GM19372 (cell line): Measurements from ENCODE around the gene EEF1AKMT3.

Experiments used
- ATAC-seq: cut with Tn5 transposase; IDR thresholded peaks from one replicate; pipeline ENCODE4 v1.9.1; 2021; ENCODE audit warnings: mild to moderate bottlenecking, low read depth, moderate library complexity; ENCODE audit not compliant: unreplicated experiment

Gene EEF1AKMT3

GRCh38 chr12:57772429-57773322 lies at the start of gene EEF1AKMT3:
Gene EEF1AKMT3 (plus strand): TSS chr12:57772614. CDS start chr12:57772725, 111 bp downstream.
- ATAC-seq, result peak; percentile 31

GRCh38 chr12:57722716-57723629 lies 49.4 kb upstream of the EEF1AKMT3 start:
- no peak for ATAC-seq

- ATAC-seq, result no peak
Measured at GRCh38 chr12:57723630-57723962, 48.8 kb upstream of the EEF1AKMT3 start.

- ATAC-seq, result no peak
Measured at GRCh38 chr12:57724003-57724935, 48.1 kb upstream of the EEF1AKMT3 start.

- ATAC-seq, result no peak
Measured at GRCh38 chr12:57724936-57725740, 47.3 kb upstream of the EEF1AKMT3 start.

- ATAC-seq, result no peak
Measured at GRCh38 chr12:57725851-57726150, 46.6 kb upstream of the EEF1AKMT3 start.

GRCh38 chr12:57726151-57726883 lies 46.1 kb upstream of the EEF1AKMT3 start:
- ATAC-seq, result no peak

GRCh38 chr12:57726884-57727757 lies 45.3 kb upstream of the EEF1AKMT3 start:
- no peak for ATAC-seq

GRCh38 chr12:57727758-57728395 lies 44.5 kb upstream of the EEF1AKMT3 start:
- no peak for ATAC-seq

- ATAC-seq, result no peak
Measured at GRCh38 chr12:57729321-57729844, 43.0 kb upstream of the EEF1AKMT3 start.

GRCh38 chr12:57730336-57731067 lies 41.9 kb upstream of the EEF1AKMT3 start:
- no peak for ATAC-seq

GRCh38 chr12:57731411-57732080 lies 40.9 kb upstream of the EEF1AKMT3 start:
- ATAC-seq, result no peak

GRCh38 chr12:57732270-57732669 lies 40.1 kb upstream of the EEF1AKMT3 start:
- ATAC-seq, result no peak

GRCh38 chr12:57732726-57733593 lies 39.5 kb upstream of the EEF1AKMT3 start:
- no peak for ATAC-seq

GRCh38 chr12:57733928-57734327 lies 38.5 kb upstream of the EEF1AKMT3 start:
- ATAC-seq, result no peak
